Activated CD4-positive, alpha-beta T cell treated with anti-CD3 and anti-CD28 coated beads for 24 hours (primary cell): ENCODE results near the gene CFAP92.

Source experiments
- DNase-seq, 2 donors: peaks; one replicate each; pipeline ENCODE4 v3.0.0-alpha.2; 2020; ENCODE audit warnings: low read depth in 2 of 2

Gene CFAP92, protein sequence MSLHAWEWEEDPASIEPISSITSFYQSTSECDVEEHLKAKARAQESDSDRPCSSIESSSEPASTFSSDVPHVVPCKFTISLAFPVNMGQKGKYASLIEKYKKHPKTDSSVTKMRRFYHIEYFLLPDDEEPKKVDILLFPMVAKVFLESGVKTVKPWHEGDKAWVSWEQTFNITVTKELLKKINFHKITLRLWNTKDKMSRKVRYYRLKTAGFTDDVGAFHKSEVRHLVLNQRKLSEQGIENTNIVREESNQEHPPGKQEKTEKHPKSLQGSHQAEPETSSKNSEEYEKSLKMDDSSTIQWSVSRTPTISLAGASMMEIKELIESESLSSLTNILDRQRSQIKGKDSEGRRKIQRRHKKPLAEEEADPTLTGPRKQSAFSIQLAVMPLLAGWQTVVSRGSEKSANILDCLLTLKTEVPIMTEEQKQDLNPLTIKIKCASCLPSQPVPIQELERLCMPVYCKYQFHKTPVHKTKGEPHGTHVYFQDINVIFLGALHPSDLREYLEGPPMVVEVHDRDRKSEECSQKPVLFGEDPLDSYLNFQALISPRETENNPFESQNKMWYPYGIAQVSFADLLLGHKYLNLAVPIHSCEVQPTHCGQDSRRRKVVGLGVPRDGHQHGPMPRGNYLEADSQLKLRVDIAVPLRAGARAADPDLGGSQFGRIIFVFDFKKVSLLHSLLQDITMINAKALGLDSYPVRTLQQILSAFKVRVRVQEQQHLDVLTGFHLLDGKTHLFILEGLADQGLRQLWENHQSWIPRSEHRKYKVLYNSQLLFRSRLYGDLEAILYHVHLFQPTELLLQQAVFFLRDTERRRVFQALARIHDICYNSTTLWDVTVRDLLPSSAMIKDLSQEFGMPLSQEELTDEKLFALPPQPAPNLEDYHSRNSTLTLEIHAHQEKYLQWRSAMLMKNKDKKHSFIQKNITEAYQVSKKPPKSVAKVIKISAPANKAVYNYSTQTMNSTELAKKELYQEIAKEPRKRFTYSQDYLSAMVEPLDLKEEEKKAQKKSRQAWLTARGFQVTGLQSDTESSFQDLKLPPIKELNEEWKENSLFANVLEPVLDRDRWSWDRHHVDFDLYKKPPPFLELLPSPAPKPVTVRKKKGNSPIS

DNA sequence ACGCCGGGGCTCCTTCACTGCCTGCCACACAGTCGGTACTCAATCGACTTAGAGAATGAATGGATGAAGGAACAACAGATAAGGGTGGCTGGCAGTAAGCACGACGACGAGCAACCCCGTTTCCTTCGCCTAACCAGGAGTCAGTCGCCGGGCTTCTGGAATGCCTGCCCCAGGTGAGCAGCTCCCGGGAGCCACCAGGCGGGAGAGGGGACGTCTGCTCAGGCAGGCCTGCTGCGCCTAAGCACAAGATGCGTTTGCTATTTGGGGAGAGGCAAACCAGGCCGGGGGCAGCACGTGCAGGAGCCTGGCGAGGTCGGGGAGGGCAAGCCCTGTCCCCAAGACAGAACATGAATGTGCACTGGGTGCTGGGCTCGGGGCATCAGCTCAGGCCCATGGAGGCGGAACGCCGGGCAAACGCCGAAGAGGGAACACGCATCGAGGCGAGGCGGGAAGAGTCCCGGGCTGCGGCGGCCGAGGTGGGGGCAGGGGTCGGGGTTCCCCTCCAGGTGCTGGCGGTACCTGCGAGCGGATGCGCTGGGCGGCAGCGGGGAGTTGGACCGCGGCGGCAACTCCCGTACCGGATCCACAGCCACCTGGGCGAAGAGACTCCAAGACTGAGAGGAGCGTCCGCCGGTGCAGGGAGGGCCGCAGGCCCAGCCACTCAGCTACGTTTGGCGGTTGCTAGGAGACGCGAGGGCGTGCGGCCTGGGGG is at the start of gene CFAP92:
Gene CFAP92, minus strand, starts transcription at position 616 of the 712 bp plus-strand sequence. CDS start 772 bp downstream, outside the sequence.
- peak; percentile 80 to 85 for DNase-seq

DNA sequence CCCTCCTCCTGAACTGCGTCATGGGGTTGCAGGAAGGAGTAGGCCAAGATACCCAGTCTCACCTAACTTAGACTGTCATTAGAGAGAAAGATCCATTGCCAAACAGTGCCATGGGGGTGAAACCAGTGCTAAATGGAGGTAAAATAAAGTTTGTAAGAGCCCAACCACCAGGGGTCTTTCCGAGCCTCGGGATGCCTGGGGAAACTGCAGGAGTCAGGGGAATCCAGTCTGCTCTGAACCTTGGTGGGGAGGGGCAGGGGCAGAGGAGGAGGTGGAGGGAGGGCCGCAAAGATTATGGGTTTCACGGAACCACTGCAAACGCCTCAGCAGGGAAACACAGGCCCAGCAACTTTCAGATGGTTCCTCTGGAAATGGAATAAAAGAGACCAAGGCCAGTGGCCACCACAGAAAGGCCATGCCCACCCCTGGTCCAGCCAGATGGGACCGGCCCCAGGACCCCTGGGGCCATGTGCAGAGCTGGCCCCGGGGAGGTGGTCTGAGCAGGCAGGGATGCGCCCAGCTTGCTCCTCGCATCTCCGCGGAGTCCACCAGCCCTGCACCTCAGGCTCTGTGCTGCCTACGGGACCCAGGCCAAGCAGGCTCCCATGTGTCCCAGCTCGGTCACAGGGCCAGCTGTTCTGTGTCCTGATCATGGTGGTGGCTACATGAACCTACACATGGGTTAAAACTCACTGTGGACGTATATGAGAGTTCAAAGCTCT is 46.9 kb upstream of the CFAP92 start:
- DNase-seq: no peak

DNA sequence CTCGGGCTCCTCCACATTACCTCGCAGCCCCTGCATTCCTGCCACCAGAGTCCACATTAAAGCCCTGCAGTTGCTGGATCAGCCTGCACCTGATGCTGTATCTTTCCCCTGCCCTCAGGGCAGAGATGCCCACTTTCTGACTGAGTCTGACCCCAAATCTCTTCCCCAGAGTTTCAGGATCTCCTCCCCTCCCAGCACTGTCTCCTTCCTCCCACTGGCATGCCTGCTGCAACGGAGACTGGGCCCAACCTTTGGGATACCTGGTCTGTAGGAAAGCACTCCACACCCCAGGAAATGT is 46.1 kb upstream of the CFAP92 start:
- DNase-seq: no peak

DNA sequence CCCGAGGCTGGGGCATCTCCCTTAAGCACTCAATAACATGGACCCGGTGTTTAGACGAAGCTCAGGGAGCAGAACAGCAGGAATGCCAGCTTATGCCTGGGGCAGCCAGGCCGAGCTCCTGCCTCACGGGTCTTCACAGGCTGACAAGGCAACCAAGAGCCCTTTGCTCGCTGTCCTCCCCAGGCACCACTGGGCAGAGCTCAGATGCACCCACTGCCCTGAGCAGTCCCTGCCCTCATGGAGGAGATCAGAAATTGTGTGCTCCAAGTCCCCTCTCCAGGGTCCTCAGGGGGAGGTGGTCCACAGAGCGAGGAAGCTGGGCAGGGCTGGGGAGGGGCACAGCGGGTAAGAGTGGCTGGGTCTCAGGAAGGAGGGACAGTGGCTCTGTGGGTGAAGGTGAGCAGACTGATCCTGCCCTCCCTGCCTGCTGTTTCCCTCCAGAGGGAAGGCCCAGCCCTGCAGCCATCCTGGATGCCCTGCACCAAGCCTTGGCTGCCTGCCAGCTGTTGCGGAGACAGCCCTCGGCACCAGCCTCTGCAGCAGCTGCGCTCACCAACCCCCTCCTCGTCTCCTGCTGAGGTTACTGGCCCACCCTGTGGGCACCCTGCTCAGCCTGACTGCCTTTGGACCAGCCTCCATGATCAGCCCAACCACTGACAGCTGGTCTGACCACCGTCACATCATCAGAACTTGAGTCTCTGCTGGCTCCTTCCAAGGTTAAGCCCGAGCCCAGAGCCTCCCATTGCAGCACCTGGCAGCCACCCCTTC is 45.6 kb upstream of the CFAP92 start:
- DNase-seq: no peak

DNA sequence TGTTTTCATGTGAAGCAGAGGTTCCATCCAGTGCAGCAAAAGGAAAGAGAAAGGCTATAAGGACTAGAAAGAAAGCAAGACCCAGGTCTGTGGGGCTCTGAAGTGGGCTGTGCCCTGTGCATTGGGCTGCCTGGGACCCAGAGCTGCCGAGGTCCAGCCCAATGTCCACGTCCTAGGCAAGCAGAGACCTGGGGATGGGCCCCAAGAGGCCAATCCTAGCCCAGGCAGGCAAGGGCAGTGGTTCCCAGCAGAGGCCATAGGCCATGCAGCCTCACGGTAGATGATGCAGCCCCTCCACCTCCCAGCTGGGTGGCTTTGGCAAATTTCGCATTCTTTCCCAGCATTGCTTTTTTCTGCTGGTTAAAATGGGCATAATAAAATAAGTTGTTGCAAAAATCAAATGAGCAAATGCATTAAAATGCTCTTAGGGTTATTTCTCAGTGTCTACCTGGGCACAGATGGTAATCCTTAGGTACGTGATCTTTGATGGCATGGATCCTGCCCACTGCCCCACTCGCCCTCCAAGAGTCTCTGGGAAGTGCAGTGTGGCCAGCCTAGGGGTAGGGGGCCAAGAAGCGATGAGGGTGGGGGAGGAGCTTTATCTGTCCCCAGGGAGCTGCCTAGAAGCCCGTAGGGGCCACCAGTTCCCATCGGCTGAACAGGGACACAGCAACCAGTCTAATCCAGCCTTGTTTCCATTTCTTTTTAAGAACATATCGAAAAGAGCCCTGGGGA is 44.4 kb upstream of the CFAP92 start:
- DNase-seq: no peak

DNA sequence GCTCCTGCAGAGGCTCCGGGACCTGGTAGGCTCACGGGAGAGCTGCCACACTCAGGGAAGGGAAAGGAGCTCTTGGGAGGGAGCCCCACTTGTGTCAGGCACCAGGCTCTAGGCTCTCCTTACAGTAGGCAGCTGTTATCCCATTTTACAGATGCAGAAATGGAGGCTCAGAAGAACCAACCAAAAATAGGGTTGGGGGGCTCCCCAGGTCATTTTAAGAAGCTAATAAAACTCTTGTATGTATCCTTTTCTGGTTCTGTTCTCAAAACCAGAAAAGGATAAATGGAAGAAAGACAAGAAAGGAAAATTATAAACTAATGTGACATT is 43.2 kb upstream of the CFAP92 start:
- no peak for DNase-seq

DNA sequence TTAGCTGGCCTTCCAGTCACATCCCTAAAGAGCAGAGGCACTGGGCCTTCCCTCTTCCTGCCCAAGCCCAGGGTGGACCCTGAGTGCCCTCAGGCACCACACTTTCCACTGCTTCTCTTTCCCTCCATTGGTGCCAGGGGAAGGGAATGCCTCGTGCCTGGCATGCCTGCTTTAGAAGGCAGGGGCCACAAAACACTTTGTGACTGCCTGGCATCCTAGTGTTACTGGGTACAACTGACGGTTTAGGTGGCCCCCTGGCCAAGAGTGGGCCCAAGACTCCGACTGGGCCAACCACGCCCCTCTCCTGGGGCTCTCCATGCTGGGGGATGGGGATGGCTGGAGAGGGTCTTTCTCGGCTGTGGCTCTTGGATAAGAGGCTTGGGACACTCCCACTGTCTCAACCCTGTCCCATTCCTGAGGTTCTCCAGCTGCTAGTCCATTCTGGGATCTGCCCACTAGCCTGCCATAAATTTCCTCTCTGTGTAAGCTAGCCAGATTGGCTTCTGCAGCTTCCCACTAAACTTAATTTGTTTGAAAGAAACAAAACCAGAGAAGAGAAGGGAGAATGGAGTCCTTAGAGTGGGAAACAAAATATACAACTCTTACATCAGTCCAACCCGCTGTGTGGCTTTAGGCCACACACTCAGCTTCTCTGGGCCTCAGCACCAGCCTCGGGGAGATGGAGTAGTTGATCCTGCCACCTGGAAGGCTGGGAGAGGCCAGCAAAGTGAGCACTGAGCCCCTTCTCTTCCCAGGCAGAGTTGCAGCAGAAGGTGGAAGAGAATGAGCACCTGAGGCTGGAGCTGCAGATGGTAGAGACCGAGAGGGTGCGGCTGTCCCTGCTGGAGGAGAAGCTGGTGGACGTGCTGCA is 42.6 kb upstream of the CFAP92 start:
- DNase-seq: no peak

DNA sequence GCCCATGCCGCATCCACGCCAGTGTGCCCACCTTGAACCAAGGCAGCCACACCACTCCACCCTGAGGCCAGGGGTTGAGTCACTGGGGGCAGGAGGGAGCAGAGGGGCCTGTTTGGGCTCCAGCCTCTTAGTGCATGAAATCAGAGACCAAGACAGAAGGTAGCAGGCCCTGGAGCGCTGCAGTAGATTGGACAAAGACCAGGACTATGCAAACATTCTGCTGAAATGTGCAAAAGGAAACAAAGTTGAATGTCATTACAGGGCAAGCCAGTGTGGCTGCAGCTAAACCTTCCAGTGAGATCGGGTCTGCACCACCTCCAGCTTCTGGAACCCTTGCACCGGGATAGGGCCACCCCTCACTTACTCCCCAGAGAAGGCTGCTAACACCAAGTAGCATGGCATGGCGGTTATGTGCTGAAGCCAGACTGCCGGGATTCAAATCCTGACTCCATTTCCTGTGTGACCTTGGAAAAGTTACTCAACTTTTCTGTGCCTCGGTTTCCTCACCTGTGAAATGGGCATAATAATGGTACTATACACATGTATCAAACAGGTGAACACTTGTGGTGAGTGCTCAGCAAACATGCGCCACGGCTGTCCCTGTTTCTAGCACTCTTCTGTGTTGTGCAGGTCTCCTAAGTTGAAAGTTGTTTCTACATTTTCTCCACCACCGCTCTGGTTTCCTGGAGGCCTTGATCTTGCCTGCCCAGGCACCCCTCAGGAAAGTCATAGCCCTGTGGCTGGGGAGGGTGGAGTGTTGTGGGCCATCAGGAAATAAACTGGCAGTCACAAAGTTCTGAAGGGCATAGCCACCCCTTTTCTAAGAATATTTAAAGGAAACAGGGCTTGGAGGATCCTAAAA is 41.7 kb upstream of the CFAP92 start:
- DNase-seq: no peak

DNA sequence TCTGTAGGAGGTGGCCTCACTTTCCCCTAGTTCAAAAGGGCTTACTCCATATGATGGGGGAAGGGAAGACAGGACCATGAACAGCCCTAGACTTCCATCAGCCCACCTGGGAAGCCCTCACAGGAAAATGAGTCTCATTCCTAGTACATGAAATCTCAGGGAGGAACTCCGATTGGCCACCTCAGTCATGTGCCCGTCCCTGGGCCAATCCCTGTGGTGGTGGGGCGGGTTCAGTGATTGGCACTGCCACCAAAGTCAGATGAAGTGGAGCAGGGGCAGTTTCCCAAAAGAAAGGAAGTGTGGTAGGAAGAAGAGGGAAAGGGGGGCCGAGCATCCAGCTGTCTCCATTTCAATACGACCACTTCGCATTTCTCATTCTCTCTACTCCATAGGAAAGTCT is 40.8 kb upstream of the CFAP92 start:
- DNase-seq: no peak

DNA sequence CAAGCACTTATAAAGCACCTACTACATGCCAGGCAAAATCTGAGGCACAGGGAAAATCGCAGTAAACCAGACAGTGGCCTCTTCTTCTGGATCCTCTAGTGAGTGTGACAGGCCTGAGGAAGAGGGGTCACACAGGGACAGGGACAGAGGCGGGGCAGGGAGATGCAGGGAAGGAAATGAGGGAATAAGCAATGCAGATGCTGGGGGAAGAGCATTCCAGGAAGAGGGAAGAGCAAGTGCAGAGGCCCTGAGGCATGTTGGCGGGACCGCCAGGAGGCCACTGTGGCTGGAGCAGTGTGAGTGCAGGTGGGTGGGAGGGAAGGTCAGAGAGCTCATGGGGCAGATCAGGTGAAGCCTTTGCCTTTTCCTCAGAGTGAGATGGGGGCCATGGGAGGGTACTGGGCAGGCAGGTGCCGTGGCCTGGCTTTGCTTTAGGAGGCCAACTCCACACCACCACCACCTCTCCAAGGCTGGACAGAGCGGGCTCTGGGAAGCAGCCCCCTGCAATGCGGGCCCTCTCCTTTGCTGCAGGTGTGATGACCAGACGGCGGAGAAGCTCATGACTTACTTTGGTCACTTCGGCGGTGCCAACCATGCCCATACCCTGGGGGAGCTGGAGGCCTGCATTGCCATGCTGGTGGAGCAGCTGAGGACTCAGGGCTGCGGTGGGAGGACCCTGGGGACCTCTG is 39.9 kb upstream of the CFAP92 start:
- DNase-seq: no peak

DNA sequence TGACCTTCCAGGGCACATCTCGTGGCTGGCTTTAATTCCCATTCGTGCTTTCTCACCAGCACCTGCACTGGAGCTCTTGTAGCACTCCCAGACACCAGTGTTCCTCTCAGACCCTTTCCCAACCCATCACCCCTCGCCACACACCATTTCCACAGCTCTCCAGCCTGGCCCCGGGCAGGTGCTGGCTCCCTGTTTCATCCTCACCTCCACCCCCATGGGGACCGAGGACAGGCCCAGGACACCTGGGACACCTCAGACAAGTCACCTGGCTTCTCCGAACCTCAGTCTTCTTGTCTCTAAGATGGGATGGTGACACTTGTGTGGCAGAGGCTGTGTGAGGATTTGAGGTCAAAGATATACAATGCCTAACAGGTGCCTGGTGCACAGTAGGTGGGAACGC is 39.3 kb upstream of the CFAP92 start:
- no peak for DNase-seq

DNA sequence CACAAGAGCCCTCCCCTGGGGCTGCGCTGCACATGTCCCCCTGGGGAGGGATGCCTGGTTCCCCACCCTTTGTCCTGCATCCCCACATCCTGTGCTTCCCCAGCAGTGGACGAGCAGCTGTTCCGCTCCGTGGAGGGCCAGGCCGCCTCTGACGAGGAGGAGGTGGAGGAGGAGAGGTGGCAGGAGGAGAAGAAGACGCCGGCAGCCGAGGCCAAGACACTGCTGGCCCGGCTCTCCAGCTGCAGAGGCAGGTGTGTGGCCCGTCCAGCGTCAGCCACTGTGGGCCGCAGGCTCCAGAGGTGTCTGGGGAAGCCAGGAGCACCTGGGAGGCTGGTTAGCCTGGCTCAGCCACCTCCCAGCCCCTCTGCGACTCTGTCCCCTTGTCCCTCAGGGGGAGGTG is 38.8 kb upstream of the CFAP92 start:
- no peak for DNase-seq

DNA sequence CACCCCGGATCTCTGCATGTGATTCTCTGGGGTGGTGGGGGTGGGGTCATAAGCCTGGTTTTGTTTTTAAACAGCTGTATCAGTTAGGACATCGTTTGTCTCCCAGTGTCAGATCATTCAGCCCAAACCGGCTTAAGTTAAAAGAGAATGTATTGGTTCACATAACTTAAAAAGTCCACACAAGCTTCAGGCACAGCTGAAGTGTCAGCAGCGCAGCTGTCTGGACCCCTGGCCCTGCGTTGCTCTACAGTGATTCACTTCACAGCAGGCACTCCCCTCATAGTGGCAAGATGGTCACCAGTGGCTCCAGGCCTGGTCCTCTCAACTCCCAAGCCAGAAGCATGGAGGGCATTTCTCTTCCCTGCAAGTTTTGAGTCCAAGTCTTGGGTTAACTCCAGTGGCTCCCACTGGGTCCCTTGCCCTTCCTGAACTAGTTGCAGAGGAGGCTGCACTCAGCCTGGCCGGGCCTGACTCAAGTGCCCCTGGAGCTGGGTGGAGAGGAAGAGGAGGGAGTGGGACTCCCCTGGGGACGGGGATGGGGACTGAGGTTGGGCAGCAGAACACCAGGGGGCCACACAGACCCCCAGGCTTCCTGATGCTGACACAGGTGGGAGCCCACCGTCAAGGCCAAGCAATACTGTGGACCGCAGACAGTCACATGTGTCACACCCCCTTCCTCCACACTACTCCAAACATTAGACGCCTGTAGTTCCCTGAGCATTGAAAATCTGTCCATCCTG is 37.8 kb upstream of the CFAP92 start:
- DNase-seq: no peak

DNA sequence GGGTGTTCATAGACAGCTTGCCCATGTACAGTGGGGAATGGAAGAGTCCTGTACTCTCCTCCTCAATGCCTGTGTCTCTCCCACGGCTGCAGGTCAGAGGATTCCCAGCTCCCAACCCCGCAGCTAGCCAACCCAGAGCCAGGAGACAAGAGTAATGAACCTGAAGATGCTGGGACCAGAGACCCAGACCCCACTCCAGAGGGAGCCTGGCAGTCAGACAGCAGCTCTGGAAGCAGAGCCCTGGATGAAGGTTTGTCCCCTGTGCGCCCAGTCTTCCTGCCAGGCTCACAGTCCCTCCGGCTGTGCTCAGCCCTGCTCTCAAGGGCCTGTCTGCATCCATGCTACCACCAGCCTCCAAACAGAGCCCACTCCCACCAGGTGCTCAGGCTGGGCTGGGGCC is 36.7 kb upstream of the CFAP92 start:
- no peak for DNase-seq

DNA sequence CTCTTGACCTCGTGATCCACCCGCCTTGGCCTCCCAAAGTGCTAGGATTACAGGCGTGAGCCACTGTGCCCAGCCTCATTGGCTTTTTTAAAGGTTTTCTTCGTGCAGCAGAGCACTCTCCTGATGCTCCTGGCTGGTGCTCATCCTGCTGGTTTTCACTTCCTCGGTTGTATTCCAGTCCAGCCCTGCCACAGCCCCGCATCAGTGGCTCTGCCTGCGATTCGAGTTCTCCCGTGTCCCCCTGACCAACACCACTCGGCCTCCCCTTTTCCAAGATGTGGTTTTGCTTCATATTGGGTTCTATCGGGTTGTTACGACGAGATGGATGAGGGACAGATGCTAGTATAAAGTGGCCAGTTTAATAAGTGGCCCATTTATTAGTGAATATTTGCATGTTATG is 35.0 kb upstream of the CFAP92 start:
- no peak for DNase-seq

DNA sequence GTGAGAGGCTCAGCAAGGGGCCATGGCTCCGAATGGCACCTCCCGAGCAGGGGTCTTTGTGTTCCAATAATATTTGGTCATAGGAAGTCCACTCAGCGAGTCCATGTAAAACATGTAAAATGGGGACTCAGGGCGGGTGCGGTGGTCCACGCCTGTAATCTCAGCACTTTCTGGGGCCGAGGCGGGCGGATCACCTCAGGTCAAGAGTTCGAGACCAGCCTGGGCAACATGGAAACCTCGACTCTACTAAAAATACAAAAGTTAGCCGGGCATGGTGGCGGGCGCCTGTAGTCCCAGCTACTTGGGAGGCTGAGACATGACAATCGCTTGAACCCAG is 33.6 kb upstream of the CFAP92 start:
- no peak for DNase-seq
